GM18873 (cell line): ENCODE measurements around the gene SLC22A23.
"Not testable (repeated sequence)": the region's sequence is repeated elsewhere in the genome, so short reads cannot be mapped to it uniquely, and the experiment has no call there.

ENCODE experiments used
- ATAC-seq: cut with Tn5 transposase; IDR thresholded peaks from one replicate; pipeline ENCODE4 v1.9.1; 2021; ENCODE audit warnings: mild to moderate bottlenecking, moderate library complexity, moderate number of reproducible peaks; ENCODE audit not compliant: unreplicated experiment, low FRiP score

Gene SLC22A23

DNA sequence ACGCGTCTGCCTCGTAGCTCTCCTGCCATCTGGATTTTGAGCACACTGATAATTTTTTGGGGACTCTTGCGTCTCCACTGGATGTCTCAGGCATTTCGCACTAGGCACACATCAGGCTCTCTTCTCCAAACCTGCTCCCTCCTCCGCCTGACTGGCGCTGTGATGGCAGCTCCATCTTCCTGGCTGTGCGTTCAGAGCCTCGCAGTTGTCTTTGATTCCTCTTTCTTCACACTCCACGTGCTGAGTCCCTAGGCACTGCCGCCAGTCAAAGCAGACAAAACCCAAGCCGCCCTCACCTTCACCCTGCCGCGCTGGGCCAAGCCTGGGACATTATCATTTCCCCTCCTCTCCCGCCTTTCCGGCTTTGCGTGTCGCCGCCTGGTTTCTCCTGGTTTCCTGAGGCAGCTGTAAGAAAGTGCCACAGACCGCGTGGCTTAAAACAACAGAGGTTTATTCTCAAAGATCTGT, 197.3 kb downstream of the SLC22A23 start:
- ATAC-seq: peak; percentile 22

DNA sequence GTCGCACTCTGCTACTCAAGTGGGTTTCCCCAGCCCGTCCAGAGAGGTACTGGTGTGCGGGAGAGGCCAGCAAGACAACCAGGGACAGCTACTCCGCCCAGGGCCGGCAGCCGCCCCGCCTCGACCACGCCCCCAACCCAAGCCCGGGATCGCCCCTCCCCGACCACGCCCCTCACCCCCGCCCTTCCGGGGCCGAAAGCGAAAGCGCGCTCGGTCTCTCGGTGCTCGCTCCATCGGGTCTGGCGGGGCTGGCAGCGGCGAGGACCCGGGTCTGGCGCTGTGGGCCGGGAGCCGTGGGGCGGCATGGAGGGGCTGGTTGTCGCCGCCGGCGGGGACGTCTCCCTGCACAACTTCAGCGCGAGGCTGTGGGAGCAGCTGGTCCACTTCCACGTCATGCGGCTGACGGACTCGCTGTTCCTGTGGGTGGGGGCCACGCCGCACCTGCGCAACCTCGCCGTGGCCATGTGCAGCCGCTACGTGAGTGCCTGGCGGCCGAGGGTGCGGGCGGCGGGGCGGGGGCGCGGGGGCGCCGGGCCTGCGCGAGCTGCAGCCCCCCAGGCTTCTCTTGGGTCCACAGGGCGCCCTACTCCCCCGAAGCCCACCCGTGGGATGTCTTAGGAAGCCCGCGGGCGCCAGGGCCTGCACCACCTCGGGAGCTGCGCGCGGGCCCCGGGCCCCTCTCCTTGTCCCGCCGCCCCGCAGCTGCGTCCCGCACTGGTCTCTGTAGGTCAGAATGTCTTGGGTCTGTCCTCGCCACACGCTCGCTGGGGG, 197.9 kb downstream of the SLC22A23 start, which contains the start of gene PSMG4:
Gene PSMG4 (plus strand): TSS at position 228 of the 771 bp plus-strand sequence. CDS start 76 bp downstream, at position 304.
- ATAC-seq: peak; percentile 68

DNA sequence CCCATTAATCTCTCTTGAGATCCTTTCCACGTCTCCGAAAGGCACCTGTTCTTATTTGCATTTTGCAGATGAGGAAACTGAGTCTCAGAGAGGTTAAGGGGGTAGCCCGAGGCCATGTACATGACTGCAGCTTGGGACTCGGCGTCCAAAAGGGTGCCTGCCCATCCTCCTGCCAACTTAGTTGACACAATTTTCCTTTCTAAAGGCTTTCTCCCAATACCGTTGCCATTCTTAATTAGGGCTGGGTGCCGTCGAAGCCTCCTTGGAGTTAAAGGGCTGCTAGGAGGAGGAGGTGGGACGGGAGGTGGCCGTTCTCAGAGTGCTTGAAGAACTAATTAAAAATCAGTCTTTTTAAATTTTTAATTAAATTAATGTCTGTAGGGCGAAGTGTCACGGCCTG, 198.6 kb downstream of the SLC22A23 start:
- no peak for ATAC-seq

DNA sequence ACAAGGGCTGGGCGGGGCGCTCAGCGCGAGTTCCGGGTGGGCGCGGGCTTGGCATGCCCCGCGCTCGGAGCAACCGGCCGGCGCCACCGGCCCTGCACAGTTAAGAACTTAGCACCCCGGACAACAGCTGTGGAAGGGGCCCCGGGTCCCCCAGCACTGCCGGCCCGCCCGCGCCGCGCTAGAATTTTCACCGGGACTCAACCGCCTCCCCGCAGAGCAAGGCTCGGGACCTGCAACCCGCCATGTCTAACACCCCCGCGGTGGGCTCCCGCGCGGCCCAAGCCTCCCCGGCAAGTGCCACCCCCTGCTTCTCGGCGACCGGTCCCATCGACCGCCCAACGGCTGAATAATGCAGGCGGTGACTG, 203.3 kb downstream of the SLC22A23 start:
- no peak for ATAC-seq

DNA sequence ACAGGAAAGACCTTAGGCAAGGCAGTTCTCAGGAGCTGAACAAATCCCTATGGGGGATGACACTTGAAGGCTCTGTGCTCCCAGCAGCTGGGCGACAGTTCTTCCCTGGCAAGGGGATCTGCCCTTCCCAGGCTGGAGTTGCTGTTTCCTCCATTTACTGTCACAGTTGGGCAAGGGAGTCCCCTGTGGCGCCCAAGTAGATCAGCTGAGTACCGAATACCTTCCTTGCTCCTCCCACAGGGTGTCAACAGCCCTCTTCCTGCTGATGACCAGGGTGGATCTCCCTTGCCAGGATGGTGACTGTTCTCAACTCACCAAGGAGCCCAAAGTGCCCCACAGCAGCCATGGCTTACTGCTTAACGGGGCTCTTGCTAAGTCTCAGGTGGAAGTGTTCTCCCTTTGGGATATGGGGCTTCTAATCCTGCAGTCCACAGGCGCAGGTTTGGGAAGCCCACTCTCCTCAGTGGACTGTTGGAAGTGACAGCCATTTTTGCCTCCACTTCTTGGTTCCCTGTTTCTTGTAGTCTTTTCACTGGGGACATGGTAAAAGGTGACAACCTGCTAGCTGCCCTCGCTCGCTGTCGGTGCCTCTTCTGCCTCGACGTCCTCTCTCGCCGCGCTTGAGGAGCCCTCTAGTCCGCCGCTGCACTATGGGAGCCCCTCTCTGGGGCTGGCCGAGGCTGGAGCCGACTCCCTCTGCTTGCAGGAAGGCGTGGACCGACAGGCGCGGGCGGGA, 203.8 kb downstream of the SLC22A23 start:
- no peak for ATAC-seq

DNA sequence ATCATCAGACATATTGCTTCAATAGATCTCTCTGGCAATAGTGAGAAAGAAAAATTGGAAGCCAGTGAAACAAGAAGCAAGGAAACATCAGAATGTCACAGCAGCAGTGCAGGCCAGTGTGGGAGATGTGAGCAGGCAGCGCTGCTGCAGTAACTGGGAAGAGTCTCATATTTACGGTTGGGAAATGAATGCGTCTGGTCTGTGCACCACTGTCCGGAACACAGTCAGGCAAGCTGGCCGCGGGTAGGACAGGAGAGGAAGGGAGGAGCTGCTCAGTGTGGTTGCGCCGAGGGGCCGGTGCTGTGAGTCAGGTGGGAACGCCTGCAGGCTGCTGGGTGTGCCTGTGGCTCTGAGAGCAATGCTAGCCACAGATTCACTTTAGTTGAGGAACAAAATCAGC, 204.5 kb downstream of the SLC22A23 start:
- ATAC-seq: no peak

DNA sequence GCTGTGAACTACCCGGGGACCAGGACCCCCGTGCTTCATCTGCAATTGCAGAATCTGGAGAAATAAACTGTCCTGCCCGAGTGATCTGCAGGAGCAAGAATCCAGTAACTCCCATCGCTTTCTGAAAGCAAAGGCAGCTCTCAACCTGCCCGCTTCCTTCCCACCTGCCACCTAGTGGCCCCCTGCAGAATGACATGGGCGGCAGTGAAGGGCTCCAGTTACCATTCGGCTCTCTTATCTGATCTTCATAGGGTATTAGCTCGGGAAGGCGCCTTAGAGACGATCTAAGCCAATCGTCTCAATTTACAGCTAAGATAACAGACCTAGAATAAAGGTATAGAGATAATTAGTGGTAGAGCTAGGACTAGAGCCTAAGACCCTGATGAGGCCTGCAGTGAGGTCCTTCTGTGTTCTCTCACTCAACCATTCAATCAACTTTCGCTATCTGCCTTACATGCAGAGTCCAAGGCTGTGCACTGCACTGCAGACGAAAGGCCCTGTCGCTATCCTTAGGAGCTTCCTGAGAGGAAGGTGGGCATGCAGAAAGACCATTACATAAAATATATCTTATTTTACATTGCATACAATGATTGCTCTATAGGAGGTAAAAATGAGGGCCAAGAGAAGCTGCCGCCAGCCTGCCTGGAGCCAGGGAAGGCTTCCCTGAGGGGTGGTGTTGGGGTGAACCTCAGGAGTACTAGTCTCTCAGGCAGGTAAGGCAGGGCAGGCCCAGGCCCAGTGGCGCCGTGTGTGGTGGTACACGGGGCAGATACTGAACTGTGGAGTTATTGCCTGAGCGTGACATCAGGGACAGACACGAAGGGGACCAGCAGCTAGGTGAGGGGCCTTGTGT, 205.2 kb downstream of the SLC22A23 start:
- ATAC-seq: peak; percentile 59

DNA sequence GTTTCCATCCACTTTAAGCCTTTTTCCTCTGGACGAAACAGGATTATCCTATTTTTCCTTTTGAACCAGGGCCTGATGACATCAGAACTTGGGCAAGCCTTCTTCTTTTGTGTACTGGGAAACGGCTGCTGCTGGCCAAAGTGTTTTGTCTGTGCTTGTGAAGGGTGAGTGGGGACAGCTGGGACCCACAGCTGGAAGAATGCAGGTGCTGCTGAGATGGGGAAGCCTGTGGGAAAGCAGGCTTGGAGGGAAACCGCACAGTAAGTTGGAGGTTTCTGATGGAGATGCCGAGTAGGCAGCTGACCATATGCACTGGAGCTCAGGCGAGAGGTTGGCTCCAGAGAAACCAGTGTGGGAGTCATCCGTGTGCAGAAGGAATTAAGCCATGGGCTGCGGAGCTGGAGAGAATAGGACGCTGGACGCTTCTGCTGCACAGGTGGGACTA, 206.6 kb downstream of the SLC22A23 start:
- no peak for ATAC-seq

DNA sequence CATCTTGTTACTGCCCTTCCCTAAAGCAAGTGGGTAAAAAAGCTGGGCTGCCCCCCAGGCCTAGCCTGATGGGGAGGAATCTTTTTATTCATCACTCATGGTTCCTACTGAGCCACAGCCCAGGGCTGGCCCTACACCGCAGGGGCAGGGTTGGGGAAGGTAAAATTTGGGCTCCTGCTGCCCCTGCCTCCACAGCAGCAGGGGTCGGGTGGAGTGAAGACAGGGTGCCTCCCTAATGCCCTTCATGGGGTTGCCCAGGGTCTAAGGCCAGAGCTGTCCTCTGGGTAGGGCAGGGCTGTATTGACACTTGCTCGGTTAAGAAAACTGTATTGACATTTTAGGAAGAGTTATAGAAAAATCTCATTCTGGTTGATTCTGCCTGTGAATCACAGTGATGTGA, 207.0 kb downstream of the SLC22A23 start:
- ATAC-seq: no peak

DNA sequence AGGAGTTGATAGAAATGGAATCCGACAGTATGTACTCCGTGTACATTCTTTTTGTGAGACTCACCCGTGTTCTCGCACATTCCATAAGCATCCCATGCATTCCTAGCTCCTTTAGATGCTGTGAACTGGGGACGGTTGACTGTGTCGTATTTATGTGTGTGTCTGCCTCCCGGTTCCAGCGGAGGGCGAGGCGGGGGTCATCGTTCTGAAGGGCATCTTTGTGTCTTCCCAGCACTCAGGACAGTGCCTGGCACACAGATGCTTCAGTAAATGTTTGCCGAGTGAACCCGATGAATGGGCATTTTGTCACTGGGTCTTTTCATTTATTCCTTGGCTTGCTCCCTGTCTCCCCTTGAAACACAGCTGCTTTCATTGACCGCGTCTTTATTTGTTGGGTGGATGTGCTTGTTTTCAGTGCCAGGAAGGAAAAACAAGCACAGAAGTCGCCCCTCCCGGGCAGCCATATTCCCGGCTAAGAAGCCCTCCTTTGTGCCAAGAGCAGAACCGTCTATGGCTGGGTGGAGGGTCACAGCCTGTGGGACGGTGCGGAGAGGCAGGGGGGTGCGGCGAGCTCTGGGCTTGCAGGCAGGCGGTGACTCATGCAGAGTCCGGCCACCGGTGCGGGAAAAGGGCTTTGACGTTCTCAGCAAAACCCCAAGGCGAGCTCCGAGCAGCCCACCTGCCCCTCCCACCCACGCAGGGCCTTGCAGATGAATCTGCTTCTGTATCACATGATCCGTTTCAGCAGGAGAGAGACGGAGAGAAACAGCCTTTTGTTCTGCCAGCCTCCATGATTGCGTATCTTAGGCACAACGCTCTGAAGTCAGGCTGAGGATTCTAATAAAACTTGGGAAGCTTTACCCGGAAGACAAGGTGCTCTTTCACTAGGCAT, 209.3 kb downstream of the SLC22A23 start:
- no peak for ATAC-seq

DNA sequence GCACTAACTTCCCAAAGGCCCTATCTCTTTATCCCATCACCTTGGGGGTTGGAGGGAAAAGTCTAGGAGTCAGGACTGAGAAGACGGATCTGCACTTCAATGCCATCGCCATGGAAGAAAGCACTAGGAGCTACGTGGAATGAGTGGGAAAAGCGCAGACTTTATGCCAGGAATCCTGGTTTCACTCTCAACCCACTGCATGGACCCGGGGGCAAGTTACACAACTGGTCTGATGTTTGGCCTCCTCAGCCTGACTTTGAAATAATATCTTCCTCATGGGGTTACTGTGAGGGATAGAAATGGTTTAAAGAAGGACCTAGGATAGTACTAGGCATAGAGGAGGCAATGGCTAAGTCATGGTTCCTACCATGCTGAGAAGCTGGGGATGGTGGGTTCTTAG, 211.6 kb downstream of the SLC22A23 start:
- no peak for ATAC-seq

DNA sequence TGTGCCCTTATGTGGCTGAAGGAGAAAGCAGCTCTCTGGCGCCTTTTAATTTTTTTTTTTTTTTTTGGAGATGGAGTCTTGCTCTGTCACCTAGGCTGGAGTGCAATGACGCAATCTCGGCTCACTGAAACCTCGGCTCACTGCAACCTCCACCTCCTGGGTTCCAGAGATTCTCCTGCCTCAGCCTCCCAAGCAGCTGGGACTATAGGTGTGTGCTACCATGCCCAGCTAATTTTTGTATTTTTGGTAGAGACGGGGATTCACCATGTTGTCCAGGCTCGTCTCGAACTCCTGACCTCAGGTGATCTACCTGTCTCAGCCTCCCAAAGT, 212.1 kb downstream of the SLC22A23 start:
- ATAC-seq: not testable (repeated sequence)

DNA sequence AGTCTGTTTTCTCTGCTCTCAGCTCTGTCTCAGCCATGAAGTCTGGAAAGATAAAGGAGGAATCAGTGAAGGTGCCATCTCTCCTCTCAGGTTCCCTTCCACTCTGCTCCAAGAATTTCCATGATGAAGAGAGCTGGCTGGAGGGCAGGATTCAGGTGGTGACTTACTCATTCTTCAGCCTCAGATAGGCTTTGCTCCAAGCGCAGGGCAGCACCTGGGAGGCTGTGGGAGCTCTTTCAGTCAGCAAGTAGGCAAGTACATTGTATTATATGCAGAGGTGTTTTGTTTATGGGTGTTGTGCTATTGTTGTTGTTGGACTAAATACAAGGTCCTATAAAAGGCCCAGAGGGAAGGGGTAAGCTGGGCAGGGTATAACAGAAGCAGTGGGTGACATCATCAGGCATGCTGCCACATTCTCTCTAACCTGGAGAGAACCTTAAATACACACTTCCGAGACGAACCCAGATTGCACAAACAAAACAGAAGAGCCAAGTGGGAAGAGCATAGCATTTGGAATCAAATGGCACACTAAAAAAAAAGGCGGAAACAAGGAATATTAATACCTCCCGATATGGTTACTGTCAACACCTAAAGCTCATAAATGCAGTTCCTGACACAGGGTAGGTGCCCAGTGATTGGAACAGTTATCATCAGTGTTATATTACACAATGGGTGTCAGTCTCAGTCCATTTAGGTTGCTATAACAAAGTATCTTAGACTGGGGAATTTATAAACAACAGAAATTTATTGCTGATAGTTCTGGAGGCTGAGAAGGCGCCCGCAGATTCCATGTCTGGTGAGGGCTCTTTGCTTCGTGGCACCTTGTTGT, 212.6 kb downstream of the SLC22A23 start:
- ATAC-seq: no peak

DNA sequence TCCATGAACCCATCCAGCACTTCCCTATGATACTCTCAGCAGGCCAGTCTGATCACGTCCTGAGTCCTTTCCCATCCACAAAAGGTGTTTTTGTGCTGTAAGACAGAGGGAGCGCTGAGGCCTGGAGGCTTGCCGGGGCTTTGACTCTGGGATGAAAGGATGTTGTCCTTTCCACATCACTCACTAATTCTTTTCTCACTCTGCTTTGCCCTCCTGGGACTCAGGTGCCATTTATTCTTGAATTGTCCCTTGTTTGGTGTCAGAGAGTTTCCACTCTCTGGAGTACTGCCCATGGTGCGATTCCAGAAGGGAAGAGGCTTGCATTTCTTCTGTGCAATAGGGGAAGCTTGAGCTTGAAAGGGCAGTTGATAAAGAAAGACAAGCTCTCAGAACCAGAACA, 214.1 kb downstream of the SLC22A23 start:
- ATAC-seq: no peak

DNA sequence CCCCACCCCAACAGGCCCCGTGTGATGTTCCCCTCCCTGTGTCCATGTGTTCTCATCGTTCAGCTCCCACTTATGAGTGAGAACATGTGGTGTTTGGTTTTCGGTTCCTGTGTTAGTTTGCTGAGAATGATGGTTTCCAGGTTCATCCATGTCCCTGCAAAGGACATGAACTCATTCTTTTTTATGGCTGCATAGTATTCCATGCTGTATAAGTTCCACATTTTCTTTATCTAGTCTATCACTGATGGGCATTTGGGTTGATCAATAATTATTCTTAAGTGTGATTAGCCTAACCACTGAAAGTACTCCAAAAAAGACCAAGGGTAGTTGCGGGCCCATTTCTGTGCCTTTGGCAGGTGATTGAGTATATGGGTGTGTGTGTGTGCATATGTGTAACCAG, 215.1 kb downstream of the SLC22A23 start:
- not testable (repeated sequence) for ATAC-seq

DNA sequence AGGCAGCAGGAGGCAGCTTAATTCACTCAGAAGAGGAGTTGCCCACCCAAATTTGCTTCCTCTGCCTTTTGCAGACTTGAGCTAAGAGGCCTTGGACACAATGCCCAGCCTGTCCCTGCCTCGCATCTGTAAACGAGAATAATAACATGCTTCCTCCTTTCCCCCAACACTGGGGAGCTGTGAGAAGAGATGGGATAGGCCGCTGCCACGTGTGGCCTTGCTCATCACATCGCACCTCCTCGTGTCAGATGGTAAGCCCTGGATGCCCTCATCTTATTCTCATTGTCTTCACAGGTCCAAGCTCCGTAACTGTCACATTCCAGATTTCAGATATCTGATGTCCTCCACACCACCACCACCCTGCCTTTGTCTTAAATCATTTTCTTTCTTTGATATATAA, 216.3 kb downstream of the SLC22A23 start:
- no peak for ATAC-seq

DNA sequence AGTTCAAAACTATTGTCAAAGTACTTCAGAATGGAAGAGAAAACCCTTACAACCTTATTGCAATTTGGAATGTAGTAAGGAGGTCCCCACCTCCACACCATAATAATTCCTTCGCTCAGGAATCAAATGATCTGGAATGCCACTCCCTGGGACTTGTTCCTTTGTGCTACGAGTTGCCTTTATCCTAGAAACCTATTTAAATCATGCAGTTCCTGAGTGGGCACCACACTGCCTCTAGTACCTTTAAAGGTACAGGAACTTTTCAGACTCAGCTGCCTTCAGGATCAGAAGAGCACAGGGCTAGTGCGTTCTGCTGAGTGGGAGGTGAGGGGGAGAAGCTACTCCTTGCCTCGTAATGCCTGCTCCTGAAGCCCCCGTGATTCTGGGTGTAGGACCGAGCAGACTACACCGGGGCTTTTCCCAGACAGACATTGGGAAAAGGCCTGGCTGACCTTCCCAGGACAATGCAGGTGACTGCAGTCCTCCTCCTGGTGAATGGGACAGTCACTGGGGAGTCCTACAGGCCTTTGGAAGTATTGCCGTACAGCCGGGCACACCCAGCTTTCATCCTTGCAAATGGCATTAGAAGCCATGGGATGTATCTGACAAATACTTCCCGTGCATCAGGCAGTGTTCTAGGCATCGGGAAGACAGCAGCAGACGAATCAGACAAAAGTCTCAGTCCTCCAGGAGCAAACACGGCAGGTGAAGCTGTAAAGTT, 217.6 kb downstream of the SLC22A23 start:
- ATAC-seq: no peak
